Fibroblast of skin of left biceps (primary cell): ENCODE results near the gene CLDN6.
A peak's percentile ranks its signal among the peaks of the same experiment; 100 is the strongest.

Source experiments
- DNase-seq, 2 experiments: peaks; one replicate each; pipeline ENCODE4 v3.0.0-alpha.2; 2013; ENCODE audit warnings: low read depth in 2 of 2

Gene CLDN6

DNA sequence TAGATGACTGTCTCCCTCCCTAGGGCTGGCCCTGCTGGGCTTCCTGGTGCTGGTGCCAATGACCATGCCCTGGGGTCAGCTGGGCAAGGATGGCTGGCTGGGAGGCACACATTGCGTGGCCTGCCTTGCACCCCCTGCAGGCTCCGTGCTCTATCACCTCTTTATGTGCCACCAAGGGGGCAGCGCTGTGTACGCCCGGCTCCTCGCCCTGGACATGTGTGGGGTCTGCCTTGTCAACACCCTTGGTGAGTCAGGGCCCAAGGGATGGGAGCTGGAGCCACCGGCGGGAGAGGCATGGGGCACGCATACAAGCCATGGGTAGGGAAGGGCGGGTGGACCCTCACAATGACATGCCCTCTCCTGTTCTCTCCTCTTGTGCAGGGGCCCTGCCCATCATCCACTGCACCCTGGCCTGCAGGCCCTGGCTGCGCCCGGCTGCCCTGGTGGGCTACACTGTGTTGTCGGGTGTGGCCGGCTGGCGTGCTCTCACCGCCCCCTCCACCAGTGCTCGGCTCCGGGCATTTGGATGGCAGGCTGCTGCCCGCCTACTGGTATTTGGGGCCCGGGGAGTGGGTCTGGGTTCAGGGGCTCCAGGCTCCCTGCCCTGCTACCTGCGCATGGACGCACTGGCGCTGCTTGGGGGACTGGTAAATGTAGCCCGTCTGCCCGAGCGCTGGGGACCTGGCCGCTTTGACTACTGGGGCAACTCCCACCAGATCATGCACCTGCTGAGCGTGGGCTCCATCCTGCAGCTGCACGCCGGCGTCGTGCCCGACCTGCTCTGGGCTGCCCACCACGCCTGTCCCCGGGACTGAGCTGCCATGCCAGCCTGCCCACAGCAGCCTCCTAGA is 46.6 kb downstream of the CLDN6 start:
- no peak for DNase-seq

DNA sequence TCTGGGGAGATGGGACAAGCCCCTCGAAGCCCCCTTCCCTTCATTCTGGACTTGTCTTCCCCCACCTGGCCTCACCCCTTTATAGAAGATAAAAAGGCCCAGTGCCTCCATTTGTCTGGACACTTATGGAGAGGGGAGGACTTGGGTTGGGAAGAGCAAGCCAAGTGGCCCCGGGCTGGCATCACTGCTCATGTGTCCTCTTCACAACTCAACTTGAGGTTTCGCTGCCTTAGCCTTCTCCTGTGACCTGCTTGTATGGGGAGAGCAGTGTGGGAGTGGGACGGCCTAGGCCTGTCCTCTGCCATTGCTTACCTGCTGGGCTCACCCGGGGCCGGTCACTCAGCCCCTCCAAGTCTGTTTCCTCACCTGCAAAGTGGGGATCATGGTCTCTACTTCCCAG is 47.4 kb downstream of the CLDN6 start:
- no peak for DNase-seq

DNA sequence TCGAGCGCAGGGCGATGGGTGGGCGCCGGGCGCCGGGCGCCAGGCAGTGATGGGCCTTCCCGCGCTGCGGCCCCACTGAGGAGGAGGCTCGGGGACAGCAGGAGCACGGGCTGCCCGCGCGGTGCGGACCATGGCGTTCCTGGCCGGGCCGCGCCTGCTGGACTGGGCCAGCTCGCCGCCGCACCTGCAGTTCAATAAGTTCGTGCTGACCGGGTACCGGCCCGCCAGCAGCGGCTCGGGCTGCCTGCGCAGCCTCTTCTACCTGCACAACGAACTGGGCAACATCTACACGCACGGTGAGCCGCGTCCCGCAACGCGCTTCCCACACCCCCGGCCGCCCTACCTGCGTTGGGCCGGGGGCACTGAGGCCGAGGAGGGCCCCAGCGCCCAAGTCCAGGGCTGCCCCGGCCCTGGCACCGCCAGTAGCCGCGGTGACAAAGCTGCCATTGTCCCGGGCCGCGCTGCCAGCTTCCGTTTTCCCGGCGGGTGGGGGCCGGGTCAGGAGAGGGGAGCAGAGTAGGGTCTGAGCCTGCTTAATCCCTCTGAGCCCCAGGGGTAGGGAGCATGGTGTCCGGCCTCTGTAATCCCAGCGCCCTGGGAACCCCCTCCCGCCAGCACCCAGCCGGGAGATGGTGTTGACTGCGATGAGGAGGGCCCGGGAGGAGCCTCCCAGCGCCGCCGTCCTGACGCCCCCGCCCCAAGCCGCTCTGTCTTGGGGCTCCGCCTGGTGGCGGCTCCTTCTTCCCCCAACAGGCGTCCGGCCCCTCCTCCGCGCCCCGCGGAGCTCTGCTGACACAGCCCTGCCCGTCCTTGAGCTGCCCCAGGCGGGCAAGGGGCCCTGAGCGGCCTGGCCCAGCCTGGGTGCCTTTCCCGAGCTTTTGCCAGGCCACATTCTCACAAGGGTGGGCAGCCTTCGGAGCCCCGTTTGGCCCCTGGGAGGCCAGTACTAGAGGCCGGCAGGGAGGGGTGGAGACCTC is 48.1 kb downstream of the CLDN6 start:
- no peak for DNase-seq

DNA sequence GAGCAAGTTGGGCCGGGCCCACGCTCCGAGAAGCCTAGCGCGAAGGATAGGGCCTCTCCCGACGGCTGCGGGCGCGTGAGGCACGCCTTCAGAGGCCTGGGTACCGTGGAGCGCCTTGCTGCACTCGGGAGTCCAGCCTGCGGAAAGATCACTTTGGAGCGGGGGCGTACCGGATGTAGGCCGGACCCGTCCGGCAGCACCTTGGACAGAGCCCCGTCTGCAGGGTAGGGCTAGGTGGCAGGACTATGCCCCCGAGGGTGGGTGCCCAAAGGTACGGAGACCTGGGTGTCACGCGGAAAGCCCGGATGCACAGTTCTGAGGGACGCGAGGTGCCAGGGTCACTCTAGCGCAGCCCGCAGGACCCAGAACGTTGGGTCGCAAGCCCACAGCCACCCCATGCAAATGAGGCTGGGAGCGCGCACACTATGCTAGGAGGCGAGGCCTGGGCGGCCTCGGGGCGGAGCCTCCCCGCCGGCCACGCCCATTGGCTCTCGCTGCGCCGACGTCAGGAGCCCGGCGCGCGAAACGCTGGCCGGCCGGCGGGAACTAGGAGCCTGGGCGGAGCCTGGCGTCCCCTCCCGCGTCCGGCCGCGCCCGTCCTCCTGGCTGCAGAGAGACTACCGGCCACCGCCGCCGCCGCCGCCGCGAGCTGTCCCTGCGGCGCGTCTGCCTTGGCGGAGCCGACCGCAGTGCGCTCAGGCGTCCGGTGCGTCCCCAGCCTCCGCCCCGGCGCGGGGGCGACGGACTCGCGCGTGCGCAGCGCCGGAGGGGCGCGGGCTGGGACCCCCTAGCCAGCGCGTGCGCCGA is 49.0 kb downstream of the CLDN6 start, which contains the start of gene PAQR4:
PAQR4 (plus strand) TSS at position 611 of the 807 bp plus-strand sequence. CDS start 327 bp downstream, outside the sequence.
- DNase-seq: peak; percentile 33 to 50

DNA sequence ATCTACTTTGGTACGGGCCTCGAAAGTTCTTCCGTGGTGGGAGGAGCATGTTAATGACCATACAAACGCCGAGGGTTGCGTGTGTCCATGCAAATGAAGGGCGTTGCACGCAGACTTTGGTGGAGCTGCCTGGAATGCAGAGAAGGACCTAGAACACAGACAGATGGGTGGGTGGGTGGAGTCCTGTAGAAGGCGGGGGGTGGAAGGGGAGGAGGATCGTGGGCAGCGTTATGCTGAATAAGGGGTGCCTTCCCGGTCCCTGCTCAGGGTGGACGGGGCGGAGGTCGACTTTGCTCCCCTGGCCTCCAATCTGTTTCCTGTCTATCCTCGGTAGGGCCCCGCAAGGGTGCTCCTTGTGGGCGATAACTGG is 49.6 kb downstream of the CLDN6 start:
- no peak for DNase-seq

DNA sequence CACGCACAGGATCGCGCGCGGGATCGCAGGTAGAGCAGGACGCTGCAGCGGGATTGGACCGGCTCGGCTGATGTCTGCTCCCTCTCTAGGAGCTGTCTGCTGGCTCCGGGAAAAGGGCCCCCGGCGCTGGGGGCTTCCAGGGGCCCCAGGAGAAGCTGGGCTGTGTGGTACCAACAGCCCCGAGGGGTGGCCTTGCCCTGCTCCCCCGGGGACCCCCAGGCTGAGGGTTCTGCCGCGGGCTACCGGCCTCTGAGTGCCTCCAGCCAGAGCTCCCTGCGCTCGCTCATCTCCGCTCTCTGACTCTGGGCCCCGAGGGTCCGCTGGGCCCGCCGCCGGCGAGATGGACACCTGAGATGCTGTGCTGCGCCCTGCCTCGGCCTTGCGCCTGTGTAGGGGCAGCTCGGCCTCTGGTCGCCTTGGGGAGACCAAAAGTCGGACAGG is 50.2 kb downstream of the CLDN6 start:
- DNase-seq: no peak

DNA sequence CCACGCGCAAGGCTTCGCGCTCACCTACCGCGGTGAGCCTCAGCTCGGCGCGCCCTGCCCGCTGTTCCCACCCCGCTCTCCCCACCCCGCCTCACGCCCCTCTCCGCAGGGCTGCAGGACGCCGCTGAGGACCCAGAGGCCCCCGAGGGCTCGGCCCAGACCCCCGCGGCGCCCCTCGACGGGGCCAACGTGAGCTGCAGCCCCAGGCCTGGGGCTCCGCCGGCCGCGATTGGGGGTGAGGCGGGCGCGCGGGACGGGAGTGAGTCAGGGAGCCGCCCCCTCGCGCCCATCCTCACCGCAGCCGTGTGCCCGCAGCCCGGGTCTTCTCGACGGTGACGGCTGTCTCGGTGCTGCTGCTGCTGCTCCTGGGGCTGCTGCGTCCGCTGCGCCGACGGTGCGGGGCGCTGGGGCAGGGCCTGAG is 50.8 kb downstream of the CLDN6 start:
- no peak for DNase-seq

DNA sequence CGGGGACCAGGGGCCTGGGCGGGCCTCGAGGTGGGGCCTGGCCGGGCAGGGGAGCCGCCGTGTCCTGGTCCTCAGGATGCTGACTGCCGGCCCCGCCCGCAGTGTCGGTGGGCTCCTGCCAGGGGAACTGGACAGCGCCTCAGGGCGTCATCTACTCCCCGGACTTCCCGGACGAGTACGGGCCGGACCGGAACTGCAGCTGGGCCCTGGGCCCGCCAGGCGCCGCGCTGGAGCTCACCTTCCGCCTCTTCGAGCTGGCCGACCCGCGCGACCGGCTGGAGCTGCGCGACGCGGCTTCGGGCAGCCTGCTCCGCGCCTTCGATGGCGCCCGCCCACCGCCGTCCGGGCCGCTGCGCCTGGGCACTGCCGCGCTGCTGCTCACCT is 51.2 kb downstream of the CLDN6 start:
- no peak for DNase-seq

DNA sequence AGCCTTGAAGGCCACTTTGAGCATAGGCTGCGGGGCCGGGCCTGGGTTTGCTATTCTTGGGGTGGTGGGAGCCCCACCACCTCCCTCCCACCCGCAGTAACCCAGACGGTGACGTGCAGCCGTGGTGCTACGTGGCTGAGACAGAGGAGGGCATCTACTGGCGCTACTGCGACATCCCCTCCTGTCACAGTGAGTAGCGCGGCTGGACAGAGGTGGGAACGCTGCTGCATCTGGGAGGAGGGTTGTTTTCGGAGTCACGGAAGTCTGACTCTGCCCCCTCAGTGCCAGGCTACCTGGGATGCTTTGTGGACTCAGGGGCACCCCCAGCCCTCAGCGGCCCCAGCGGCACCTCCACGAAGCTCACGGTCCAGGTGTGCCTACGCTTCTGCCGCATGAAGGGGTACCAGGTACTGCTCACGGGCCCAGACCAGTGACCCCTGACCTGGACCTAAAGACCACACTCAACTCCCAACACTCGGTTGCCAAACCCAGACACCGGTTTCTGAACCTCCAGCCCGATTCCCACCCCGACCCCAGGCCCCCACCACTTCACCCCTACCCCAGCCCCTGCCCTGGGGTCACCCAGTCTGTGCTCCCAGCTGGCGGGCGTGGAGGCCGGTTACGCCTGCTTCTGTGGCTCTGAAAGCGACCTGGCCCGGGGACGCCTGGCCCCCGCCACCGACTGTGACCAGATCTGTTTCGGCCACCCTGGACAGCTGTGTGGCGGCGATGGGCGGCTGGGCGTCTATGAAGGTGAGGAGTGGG is 51.8 kb downstream of the CLDN6 start:
- no peak for DNase-seq
